ENCODE data around the gene GPR141.

GRCh38 chr7:37690206-37690605, 6.6 kb downstream of the GPR141 start:
- TF ChIP-seq TEAD4 (CRISPR knock-in tag; IDR thresholded peaks at IDR 0.05) (no peak), ZBTB43 (CRISPR knock-in tag; IDR thresholded peaks at IDR 0.05) (no peak), CTCF (IDR thresholded peaks at IDR 0.05) (no peak), ERG (CRISPR knock-in tag; IDR thresholded peaks at IDR 0.05) (no peak), FOXP1 (CRISPR knock-in tag; IDR thresholded peaks at IDR 0.05; ENCODE audit: borderline replicate concordance) (no peak), ATF2 (CRISPR knock-in tag; IDR thresholded peaks at IDR 0.05; ENCODE audit: borderline replicate concordance, low read depth) (no peak), JUN (CRISPR knock-in tag; IDR thresholded peaks at IDR 0.05) (no peak), PRDM15 (CRISPR knock-in tag; IDR thresholded peaks at IDR 0.05) (no peak)

All from WTC11 (cell line).